ENCODE results near the gene UCN2. TPM values are rescaled to one million over a fixed set of nuclear protein-coding genes. Genes with fewer than 3 reads are reported as not detected.

Gene UCN2
- total and polyA plus RNA-seq, 2 donors = 0.09 to 4.7 TPM

GRCh38 chr3:48593337-48593736 is 29.8 kb upstream of the UCN2 start:
- peaks cover 0 to 7% of the 10 kb centered on the region in 2 donors for H3K4me1 ChIP-seq (ENCODE audit: control insufficient read depth in 2 of 2, insufficient read depth in 2 of 2, low read length in 2 of 2)

GRCh38 chr3:48592519-48593087 is 29.0 kb upstream of the UCN2 start:
- peaks cover 18 to 81% of the 10 kb centered on the region in 2 donors for H3K27me3 ChIP-seq (ENCODE audit: control insufficient read depth in 2 of 2, insufficient read depth in 1 of 2, low read length in 1 of 2)
- 96% methylated on average over 21 of the region's 21 CpGs for WGBS
- no peaks in the 10 kb centered on the region for H3K4me1 ChIP-seq (ENCODE audit: control insufficient read depth in 2 of 2, insufficient read depth in 2 of 2, low read length in 2 of 2)
- peaks cover 0 to 4% of the 10 kb centered on the region in 2 donors for H3K36me3 ChIP-seq (ENCODE audit: control insufficient read depth in 2 of 2, insufficient read depth in 2 of 2, low read length in 1 of 2)
- H3K9me3 ChIP-seq (ENCODE audit: control insufficient read depth in 2 of 2, insufficient read depth in 1 of 2, low read length in 1 of 2) = no peaks in the 10 kb centered on the region
- H3K27ac ChIP-seq (ENCODE audit: low read depth in 1 of 2, low read length in 1 of 2) = no peak overlapping the region
- DNase-seq (ENCODE audit: low read depth in 6 of 9, low spot score in 9 of 9) = no peak
- H3K4me3 ChIP-seq (ENCODE audit: low read length in 2 of 2) = no peak overlapping the region

More at GRCh38 chr3:48593337-48593736, 29.8 kb upstream of the UCN2 start:
- Histone ChIP-seq H3K27me3 (ENCODE audit: control insufficient read depth in 2 of 2, insufficient read depth in 1 of 2, low read length in 1 of 2) (peaks cover 18 to 74% of the 10 kb centered on the region in 2 donors), H3K4me3 (ENCODE audit: low read length in 2 of 2) (no peak overlapping the region), H3K36me3 (ENCODE audit: control insufficient read depth in 2 of 2, insufficient read depth in 2 of 2, low read length in 1 of 2) (peaks cover 3 to 12% of the 10 kb centered on the region in 2 donors), H3K27ac (ENCODE audit: low read depth in 1 of 2, low read length in 1 of 2) (no peak overlapping the region), H3K9me3 (ENCODE audit: control insufficient read depth in 2 of 2, insufficient read depth in 1 of 2, low read length in 1 of 2) (no peaks in the 10 kb centered on the region)
- 97% methylated on average over 9 of the region's 9 CpGs for WGBS
- DNase-seq (ENCODE audit: low read depth in 6 of 9, low spot score in 9 of 9) = no peak

- no peaks in the 10 kb centered on the region for H3K9me3 ChIP-seq (ENCODE audit: control insufficient read depth in 2 of 2, insufficient read depth in 1 of 2, low read length in 1 of 2)
- H3K27me3 ChIP-seq (ENCODE audit: control insufficient read depth in 2 of 2, insufficient read depth in 1 of 2, low read length in 1 of 2) = peaks cover 18 to 85% of the 10 kb centered on the region in 2 donors
- H3K4me1 ChIP-seq (ENCODE audit: control insufficient read depth in 2 of 2, insufficient read depth in 2 of 2, low read length in 2 of 2) = no peaks in the 10 kb centered on the region
- WGBS = 97% methylated on average over 22 of the region's 22 CpGs
- DNase-seq (ENCODE audit: low read depth in 6 of 9, low spot score in 9 of 9) = no peak
- no peak overlapping the region for H3K4me3 ChIP-seq (ENCODE audit: low read length in 2 of 2)
- H3K27ac ChIP-seq (ENCODE audit: low read depth in 1 of 2, low read length in 1 of 2) = no peak overlapping the region
- H3K36me3 ChIP-seq (ENCODE audit: control insufficient read depth in 2 of 2, insufficient read depth in 2 of 2, low read length in 1 of 2) = no peaks in the 10 kb centered on the region
Measured at GRCh38 chr3:48591886-48592518, 28.4 kb upstream of the UCN2 start.

GRCh38 chr3:48591436-48591835 is 27.9 kb upstream of the UCN2 start:
- 95% methylated on average over 14 of the region's 14 CpGs for WGBS
- Histone ChIP-seq H3K36me3 (ENCODE audit: control insufficient read depth in 2 of 2, insufficient read depth in 2 of 2, low read length in 1 of 2) (no peaks in the 10 kb centered on the region), H3K9me3 (ENCODE audit: control insufficient read depth in 2 of 2, insufficient read depth in 1 of 2, low read length in 1 of 2) (no peaks in the 10 kb centered on the region), H3K4me1 (ENCODE audit: control insufficient read depth in 2 of 2, insufficient read depth in 2 of 2, low read length in 2 of 2) (no peaks in the 10 kb centered on the region), H3K4me3 (ENCODE audit: low read length in 2 of 2) (no peak overlapping the region), H3K27me3 (ENCODE audit: control insufficient read depth in 2 of 2, insufficient read depth in 1 of 2, low read length in 1 of 2) (peaks cover 18 to 84% of the 10 kb centered on the region in 2 donors), H3K27ac (ENCODE audit: low read depth in 1 of 2, low read length in 1 of 2) (no peak overlapping the region)
- no peak for DNase-seq (ENCODE audit: low read depth in 6 of 9, low spot score in 9 of 9)

- H3K36me3 ChIP-seq (ENCODE audit: control insufficient read depth in 2 of 2, insufficient read depth in 2 of 2, low read length in 1 of 2) = no peaks in the 10 kb centered on the region
- no peak overlapping the region for H3K27ac ChIP-seq (ENCODE audit: low read depth in 1 of 2, low read length in 1 of 2)
- no peaks in the 10 kb centered on the region for H3K9me3 ChIP-seq (ENCODE audit: control insufficient read depth in 2 of 2, insufficient read depth in 1 of 2, low read length in 1 of 2)
- 70% methylated on average over 15 of the region's 15 CpGs for WGBS
- no peak for DNase-seq (ENCODE audit: low read depth in 6 of 9, low spot score in 9 of 9)
- peaks cover 1 to 52% of the 10 kb centered on the region in 2 donors for H3K27me3 ChIP-seq (ENCODE audit: control insufficient read depth in 2 of 2, insufficient read depth in 1 of 2, low read length in 1 of 2)
- H3K4me3 ChIP-seq (ENCODE audit: low read length in 2 of 2) = no peak overlapping the region
- H3K4me1 ChIP-seq (ENCODE audit: control insufficient read depth in 2 of 2, insufficient read depth in 2 of 2, low read length in 2 of 2) = no peaks in the 10 kb centered on the region
Measured at GRCh38 chr3:48588230-48588629, 24.6 kb upstream of the UCN2 start.

GRCh38 chr3:48587686-48588085 is 24.1 kb upstream of the UCN2 start:
- H3K36me3 ChIP-seq (ENCODE audit: control insufficient read depth in 2 of 2, insufficient read depth in 2 of 2, low read length in 1 of 2) = no peaks in the 10 kb centered on the region
- H3K9me3 ChIP-seq (ENCODE audit: control insufficient read depth in 2 of 2, insufficient read depth in 1 of 2, low read length in 1 of 2) = no peaks in the 10 kb centered on the region
- H3K27ac ChIP-seq (ENCODE audit: low read depth in 1 of 2, low read length in 1 of 2) = no peak overlapping the region
- H3K4me1 ChIP-seq (ENCODE audit: control insufficient read depth in 2 of 2, insufficient read depth in 2 of 2, low read length in 2 of 2) = no peaks in the 10 kb centered on the region
- peaks cover 0 to 47% of the 10 kb centered on the region in 2 donors for H3K27me3 ChIP-seq (ENCODE audit: control insufficient read depth in 2 of 2, insufficient read depth in 1 of 2, low read length in 1 of 2)
- no peak overlapping the region for H3K4me3 ChIP-seq (ENCODE audit: low read length in 2 of 2)
- WGBS = 88% methylated on average over 11 of the region's 11 CpGs
- no peak for DNase-seq (ENCODE audit: low read depth in 6 of 9, low spot score in 9 of 9)

GRCh38 chr3:48585411-48585810 is 21.8 kb upstream of the UCN2 start:
- WGBS = 92% methylated on average over 8 of the region's 8 CpGs
- Histone ChIP-seq H3K36me3 (ENCODE audit: control insufficient read depth in 2 of 2, insufficient read depth in 2 of 2, low read length in 1 of 2) (no peaks in the 10 kb centered on the region), H3K27ac (ENCODE audit: low read depth in 1 of 2, low read length in 1 of 2) (no peak overlapping the region), H3K9me3 (ENCODE audit: control insufficient read depth in 2 of 2, insufficient read depth in 1 of 2, low read length in 1 of 2) (no peaks in the 10 kb centered on the region), H3K4me1 (ENCODE audit: control insufficient read depth in 2 of 2, insufficient read depth in 2 of 2, low read length in 2 of 2) (no peaks in the 10 kb centered on the region), H3K27me3 (ENCODE audit: control insufficient read depth in 2 of 2, insufficient read depth in 1 of 2, low read length in 1 of 2) (peaks cover 0 to 31% of the 10 kb centered on the region in 2 donors), H3K4me3 (ENCODE audit: low read length in 2 of 2) (no peak overlapping the region)
- DNase-seq (ENCODE audit: low read depth in 6 of 9, low spot score in 9 of 9) = no peak

- Histone ChIP-seq H3K4me3 (ENCODE audit: low read length in 2 of 2) (no peak overlapping the region), H3K27ac (ENCODE audit: low read depth in 1 of 2, low read length in 1 of 2) (no peak overlapping the region), H3K9me3 (ENCODE audit: control insufficient read depth in 2 of 2, insufficient read depth in 1 of 2, low read length in 1 of 2) (no peaks in the 10 kb centered on the region), H3K36me3 (ENCODE audit: control insufficient read depth in 2 of 2, insufficient read depth in 2 of 2, low read length in 1 of 2) (no peaks in the 10 kb centered on the region), H3K27me3 (ENCODE audit: control insufficient read depth in 2 of 2, insufficient read depth in 1 of 2, low read length in 1 of 2) (peaks cover 0 to 25% of the 10 kb centered on the region in 2 donors), H3K4me1 (ENCODE audit: control insufficient read depth in 2 of 2, insufficient read depth in 2 of 2, low read length in 2 of 2) (no peaks in the 10 kb centered on the region)
- WGBS = 96% methylated on average over 9 of the region's 9 CpGs
- DNase-seq (ENCODE audit: low read depth in 6 of 9, low spot score in 9 of 9) = no peak
Measured at GRCh38 chr3:48584836-48585235, 21.3 kb upstream of the UCN2 start.

GRCh38 chr3:48581621-48582481 is 18.3 kb upstream of the UCN2 start:
- Histone ChIP-seq H3K4me1 (ENCODE audit: control insufficient read depth in 2 of 2, insufficient read depth in 2 of 2, low read length in 2 of 2) (no peaks in the 10 kb centered on the region), H3K27ac (ENCODE audit: low read depth in 1 of 2, low read length in 1 of 2) (no peak overlapping the region), H3K27me3 (ENCODE audit: control insufficient read depth in 2 of 2, insufficient read depth in 1 of 2, low read length in 1 of 2) (no peaks in the 10 kb centered on the region), H3K9me3 (ENCODE audit: control insufficient read depth in 2 of 2, insufficient read depth in 1 of 2, low read length in 1 of 2) (no peaks in the 10 kb centered on the region), H3K4me3 (ENCODE audit: low read length in 2 of 2) (no peak overlapping the region), H3K36me3 (ENCODE audit: control insufficient read depth in 2 of 2, insufficient read depth in 2 of 2, low read length in 1 of 2) (no peaks in the 10 kb centered on the region)
- no peak for DNase-seq (ENCODE audit: low read depth in 6 of 9, low spot score in 9 of 9)
- WGBS = 98% methylated on average over 14 of the region's 14 CpGs

All from thymus (tissue), 11 donors.